Measurements from ENCODE around the gene LPCAT2. TPM values are rescaled to one million over a fixed set of nuclear protein-coding genes. Genes with fewer than 3 reads are reported as not detected.
A peak's percentile ranks its signal among the peaks of the same experiment; 100 is the strongest.

Gene LPCAT2, protein sequence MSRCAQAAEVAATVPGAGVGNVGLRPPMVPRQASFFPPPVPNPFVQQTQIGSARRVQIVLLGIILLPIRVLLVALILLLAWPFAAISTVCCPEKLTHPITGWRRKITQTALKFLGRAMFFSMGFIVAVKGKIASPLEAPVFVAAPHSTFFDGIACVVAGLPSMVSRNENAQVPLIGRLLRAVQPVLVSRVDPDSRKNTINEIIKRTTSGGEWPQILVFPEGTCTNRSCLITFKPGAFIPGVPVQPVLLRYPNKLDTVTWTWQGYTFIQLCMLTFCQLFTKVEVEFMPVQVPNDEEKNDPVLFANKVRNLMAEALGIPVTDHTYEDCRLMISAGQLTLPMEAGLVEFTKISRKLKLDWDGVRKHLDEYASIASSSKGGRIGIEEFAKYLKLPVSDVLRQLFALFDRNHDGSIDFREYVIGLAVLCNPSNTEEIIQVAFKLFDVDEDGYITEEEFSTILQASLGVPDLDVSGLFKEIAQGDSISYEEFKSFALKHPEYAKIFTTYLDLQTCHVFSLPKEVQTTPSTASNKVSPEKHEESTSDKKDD
- total RNA-seq, result 10 to 100 TPM in 3 of 4 donors, 1 to 10 TPM in 1; 8.0 to 27.1 (median 18.0) TPM

DNA sequence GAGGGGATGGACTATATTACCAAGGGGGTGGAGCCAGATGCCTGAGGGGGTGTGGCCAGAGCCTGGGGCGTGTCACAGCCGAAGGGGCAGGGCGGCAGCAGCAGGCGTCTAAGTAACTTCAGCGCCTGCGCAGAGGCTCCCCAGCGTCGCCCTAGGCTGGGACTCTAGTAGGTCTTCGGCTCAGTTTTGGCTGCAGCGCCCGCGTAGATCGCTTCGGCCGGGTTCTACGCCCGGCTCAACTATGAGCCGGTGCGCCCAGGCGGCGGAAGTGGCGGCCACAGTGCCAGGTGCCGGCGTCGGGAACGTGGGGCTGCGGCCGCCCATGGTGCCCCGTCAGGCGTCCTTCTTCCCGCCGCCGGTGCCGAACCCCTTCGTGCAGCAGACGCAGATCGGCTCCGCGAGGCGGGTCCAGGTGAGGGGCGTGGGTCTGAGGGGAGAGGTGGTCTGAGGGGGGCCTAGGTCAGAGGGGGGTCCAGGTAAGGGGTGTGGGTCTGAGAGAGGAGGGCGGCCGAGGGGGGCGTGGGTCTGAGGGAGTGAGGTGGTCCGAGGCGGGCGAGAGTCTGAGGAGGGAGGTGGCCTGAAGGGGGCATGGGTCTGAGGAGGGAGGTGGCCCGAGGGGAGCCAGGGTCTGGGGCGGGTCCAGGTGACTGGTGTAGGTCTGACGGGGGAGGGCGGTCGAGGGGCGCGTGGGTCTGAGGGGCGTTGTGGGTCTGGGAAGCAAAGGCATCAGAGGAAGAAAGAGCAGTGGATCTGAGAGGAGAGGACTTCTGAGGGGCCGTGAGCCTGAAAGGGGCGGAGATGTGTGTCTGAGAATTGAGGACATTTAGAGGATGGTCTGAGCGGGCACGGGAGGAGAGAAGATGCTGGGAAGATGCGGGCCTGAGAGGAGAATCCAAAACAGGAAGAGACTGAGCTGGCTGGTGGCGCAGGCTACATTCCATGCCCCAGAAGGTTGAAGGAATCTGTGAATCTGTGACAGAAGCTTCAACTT, at the start of gene LPCAT2:
TSS of gene LPCAT2 (plus strand) at position 132 of the 991 bp plus-strand sequence. CDS start at position 242, 110 bp downstream.
- H3K27me3 ChIP-seq, result peaks cover 19% of the 10 kb centered on the region
- TF ChIP-seq POLR2AphosphoS5 (IDR thresholded peaks at IDR 0.05) (peak; percentile 67), EP300 (IDR thresholded peaks at IDR 0.05) (no peak), POLR2A (IDR thresholded peaks at IDR 0.05) (peak; percentile 63 to 73)
- TF ChIP-seq, protein P1, sequence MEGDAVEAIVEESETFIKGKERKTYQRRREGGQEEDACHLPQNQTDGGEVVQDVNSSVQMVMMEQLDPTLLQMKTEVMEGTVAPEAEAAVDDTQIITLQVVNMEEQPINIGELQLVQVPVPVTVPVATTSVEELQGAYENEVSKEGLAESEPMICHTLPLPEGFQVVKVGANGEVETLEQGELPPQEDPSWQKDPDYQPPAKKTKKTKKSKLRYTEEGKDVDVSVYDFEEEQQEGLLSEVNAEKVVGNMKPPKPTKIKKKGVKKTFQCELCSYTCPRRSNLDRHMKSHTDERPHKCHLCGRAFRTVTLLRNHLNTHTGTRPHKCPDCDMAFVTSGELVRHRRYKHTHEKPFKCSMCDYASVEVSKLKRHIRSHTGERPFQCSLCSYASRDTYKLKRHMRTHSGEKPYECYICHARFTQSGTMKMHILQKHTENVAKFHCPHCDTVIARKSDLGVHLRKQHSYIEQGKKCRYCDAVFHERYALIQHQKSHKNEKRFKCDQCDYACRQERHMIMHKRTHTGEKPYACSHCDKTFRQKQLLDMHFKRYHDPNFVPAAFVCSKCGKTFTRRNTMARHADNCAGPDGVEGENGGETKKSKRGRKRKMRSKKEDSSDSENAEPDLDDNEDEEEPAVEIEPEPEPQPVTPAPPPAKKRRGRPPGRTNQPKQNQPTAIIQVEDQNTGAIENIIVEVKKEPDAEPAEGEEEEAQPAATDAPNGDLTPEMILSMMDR (IDR thresholded peaks at IDR 0.05), result no peak
- peak within 1 kb of the TSS; percentile 38 to 72 for H3K4me3 ChIP-seq
- peak; percentile 92 for ATAC-seq
- WGBS, 2 donors (ENCODE audit: low coverage in 1 of 2), result 0 to 5% methylated on average over 1 to 20 of the region's 61 CpGs
- peak within 1 kb of the TSS in 3 of 4 donors; percentile 72 to 84 (median 73) for H3K27ac ChIP-seq
- H3K36me3 ChIP-seq, result peaks cover 0 to 18% of the 10 kb centered on the region in 2 donors
- H3K4me1 ChIP-seq, result peaks cover 0 to 25% (median 0%) of the 10 kb centered on the region in 3 donors
- H3K9me3 ChIP-seq, result peaks cover 0 to 18% (median 0%) of the 10 kb centered on the region in 3 donors

DNA sequence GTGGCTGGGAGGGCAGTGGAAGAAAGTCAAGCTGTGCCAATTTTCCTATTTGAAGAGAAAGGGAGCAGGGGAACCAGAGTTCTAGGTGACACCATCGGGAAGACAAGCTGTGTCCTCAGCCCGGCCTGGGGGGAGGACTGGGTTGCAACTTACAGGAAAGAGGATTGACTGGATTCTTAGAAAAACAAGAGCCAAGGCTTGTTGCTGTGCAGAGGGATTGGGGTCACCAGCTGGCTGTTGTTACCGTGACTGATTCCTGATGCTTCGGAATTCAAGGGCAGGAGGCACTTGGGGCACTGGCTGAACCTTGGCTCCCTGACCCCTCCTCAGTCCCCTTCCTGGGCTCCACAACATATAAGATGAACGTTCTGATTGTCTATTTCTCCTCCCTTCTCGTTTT, 46.6 kb upstream of the LPCAT2 start:
- H3K27ac ChIP-seq, result no peak overlapping the region
- no peak overlapping the region for H3K4me3 ChIP-seq
- TF ChIP-seq EP300 (IDR thresholded peaks at IDR 0.05), result no peak
- TF ChIP-seq, protein P1 (IDR thresholded peaks at IDR 0.05), result no peak
- no peak for TF ChIP-seq POLR2A (IDR thresholded peaks at IDR 0.05)
- TF ChIP-seq POLR2AphosphoS5 (IDR thresholded peaks at IDR 0.05), result no peak
- H3K4me1 ChIP-seq, result peaks cover 0 to 4% (median 0%) of the 10 kb centered on the region in 3 donors
- WGBS, 2 donors (ENCODE audit: low coverage in 1 of 2), result 71 to 72% methylated on average over 4 to 5 of the region's 6 CpGs
- no peaks in the 10 kb centered on the region for H3K36me3 ChIP-seq
- H3K9me3 ChIP-seq, result no peaks in the 10 kb centered on the region
- H3K27me3 ChIP-seq, result no peaks in the 10 kb centered on the region
- ATAC-seq, result no peak

DNA sequence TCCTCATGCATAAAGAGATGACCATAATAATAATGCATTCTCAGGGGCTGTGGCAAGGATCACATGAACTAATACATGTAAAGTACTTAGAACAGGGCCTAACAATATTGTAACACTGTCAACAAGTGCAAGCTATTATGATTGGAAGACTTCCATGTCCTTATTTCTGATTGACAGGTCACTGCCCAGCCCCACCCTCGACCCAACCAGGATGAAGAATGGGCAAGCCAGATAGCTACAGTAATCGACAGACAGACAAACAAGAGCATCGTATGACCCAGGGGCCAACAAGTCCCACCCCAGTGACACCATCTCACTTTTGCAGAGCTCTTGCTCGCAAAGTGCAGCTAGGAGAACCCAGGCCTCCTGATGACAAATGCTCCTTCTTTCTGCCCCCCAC, 44.5 kb upstream of the LPCAT2 start:
- WGBS, 2 donors (ENCODE audit: low coverage in 1 of 2), result 0 to 14% methylated on average over 1 of the region's 4 CpGs
- H3K4me1 ChIP-seq, result peaks cover 0 to 4% (median 0%) of the 10 kb centered on the region in 3 donors
- no peaks in the 10 kb centered on the region for H3K9me3 ChIP-seq
- no peaks in the 10 kb centered on the region for H3K27me3 ChIP-seq
- no peak for ATAC-seq
- H3K36me3 ChIP-seq, result no peaks in the 10 kb centered on the region
- H3K27ac ChIP-seq, result no peak overlapping the region
- no peak overlapping the region for H3K4me3 ChIP-seq
- TF ChIP-seq, protein P1 (IDR thresholded peaks at IDR 0.05), result no peak
- no peak for TF ChIP-seq EP300 (IDR thresholded peaks at IDR 0.05)
- TF ChIP-seq POLR2AphosphoS5 (IDR thresholded peaks at IDR 0.05), result no peak
- TF ChIP-seq POLR2A (IDR thresholded peaks at IDR 0.05), result no peak

DNA sequence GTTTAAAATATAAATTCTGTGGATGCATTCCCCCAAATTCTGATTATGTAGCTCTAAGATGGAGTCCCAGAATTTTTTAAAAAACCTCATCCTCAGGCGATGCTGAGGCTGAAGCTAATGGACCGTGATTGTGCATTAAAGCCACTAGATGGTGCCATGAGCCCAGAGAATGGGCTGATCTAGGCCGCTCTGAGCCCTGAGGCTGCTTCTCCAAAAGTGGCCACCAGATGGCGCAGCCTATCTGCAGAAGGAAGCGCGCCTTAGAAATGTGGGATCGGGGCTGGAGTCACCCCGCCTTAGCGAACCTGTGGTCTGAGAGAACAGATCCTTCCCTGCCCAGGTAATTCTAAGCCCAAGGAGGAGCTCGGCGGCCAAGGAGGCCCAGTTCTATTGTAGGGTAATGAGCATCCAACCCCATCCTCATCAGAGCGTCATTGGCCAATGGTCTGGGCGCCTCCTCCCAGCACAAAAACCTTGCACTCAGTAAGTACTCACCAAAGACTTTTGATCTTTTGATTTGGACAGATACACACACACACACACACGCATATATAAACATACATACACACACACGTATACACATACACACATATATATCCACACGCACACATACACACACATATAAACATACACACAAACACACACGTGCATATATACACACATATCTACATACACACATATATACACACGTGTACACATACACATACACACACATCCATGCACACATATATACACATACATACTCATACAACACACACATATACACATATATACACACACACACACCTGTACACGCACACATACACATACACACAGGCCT, 43.6 kb upstream of the LPCAT2 start:
- TF ChIP-seq, protein P1 (IDR thresholded peaks at IDR 0.05), result peak; percentile 99 to 100 (median 100)
- no peak for TF ChIP-seq POLR2A (IDR thresholded peaks at IDR 0.05)
- peak; percentile 22 for TF ChIP-seq POLR2AphosphoS5 (IDR thresholded peaks at IDR 0.05)
- no peak for TF ChIP-seq EP300 (IDR thresholded peaks at IDR 0.05)
- Histone ChIP-seq H3K27ac (no peak overlapping the region), H3K4me1 (peaks cover 0 to 4% (median 0%) of the 10 kb centered on the region in 3 donors), H3K9me3 (no peaks in the 10 kb centered on the region), H3K27me3 (no peaks in the 10 kb centered on the region), H3K36me3 (no peaks in the 10 kb centered on the region), H3K4me3 (no peak overlapping the region)
- 46 to 55% methylated on average over 7 to 10 of the region's 19 CpGs for WGBS, 2 donors (ENCODE audit: low coverage in 1 of 2)
- ATAC-seq, result peak; percentile 90

All from gastroesophageal sphincter (tissue), 4 donors.